ENCODE results near the gene NRAP. TPM values are rescaled to one million over a fixed set of nuclear protein-coding genes. Genes with fewer than 3 reads are reported as not detected.

Gene NRAP
- total and polyA plus RNA-seq, 2 of the 4 experiments (the other 2 are of a cell fraction), result not detected

GRCh38 chr10:113665352-113665751 lies 1.5 kb upstream of the NRAP start:
- H2AK5ac ChIP-seq (ENCODE audit: low read depth, low read length), result no peak overlapping the region
- H3K4ac ChIP-seq (ENCODE audit: low read depth, low read length), result no peak overlapping the region
- no peak overlapping the region for H3K4me2 ChIP-seq (ENCODE audit: low read depth, low read length)
- WGBS, 2 experiments (ENCODE audit: extremely low coverage in 2 of 2, insufficient read length in 1 of 2), result 80% methylated on average over 1 of the region's 4 CpGs; no CpG with 5 or more reads in 1 of the 2 experiments
- H3K79me1 ChIP-seq (ENCODE audit: low read depth in 1 of 2, low read length in 2 of 2), result no peaks in the 10 kb centered on the region
- H2BK20ac ChIP-seq (ENCODE audit: low read depth, low read length), result no peak overlapping the region
- peaks cover under 1% of the 10 kb centered on the region; the same call in 1 of the 2 replicates for H3K9me3 ChIP-seq (ENCODE audit: control insufficient read depth, insufficient read depth, low read length)
- no peak overlapping the region for H3K18ac ChIP-seq (ENCODE audit: low read depth, low read length)
- H3K14ac ChIP-seq (replicated peaks; ENCODE audit: low read depth, low read length), result no peak overlapping the region
- H2BK120ac ChIP-seq (ENCODE audit: low read depth, low read length), result no peak overlapping the region
- intact Hi-C loops (cut with micrococcal nuclease), result no loop called here
- in situ Hi-C loops (cut with MboI; ENCODE audit: low sequenced_read_pairs), result no loop called here
- H3K9ac ChIP-seq (ENCODE audit: low read depth, low read length), result no peak overlapping the region
- ChIA-PET POLR2A (ENCODE audit: unreplicated experiment) (no interaction called here), CTCF (interaction anchor here (1.4 kb wide), 1 partner anchor 14 kb away, joined by 4 read pairs; no protein-coding TSS in a partner anchor)
- H4K20me1 ChIP-seq (ENCODE audit: insufficient read depth, low read length), result no peaks in the 10 kb centered on the region
- no peak overlapping the region for H3K4me3 ChIP-seq (ENCODE audit: insufficient read depth, low read depth, low read length)
- dilution Hi-C loops (cut with HindIII; ENCODE audit: low sequenced_read_pairs, unreplicated experiment), result no loop called here
- H3K9me1 ChIP-seq (ENCODE audit: insufficient read depth, low read length), result no peaks in the 10 kb centered on the region
- peaks cover 10% of the 10 kb centered on the region for H3K4me1 ChIP-seq (ENCODE audit: control insufficient read depth, insufficient read depth, low read length)
- peaks cover 3% of the 10 kb centered on the region; the same call in 1 of the 2 replicates for H3K27me3 ChIP-seq (ENCODE audit: control insufficient read depth, insufficient read depth, low read length)
- no peak overlapping the region for H2BK15ac ChIP-seq (ENCODE audit: low read depth, low read length)
- ATAC-seq (ENCODE audit: low read depth) (no peak), DNase-seq (no peak)
- no peak overlapping the region for H2BK5ac ChIP-seq (ENCODE audit: low read depth, low read length, poor library complexity, severe bottlenecking)
- no peak overlapping the region for H3K23ac ChIP-seq (ENCODE audit: low read depth, low read length)
- no peak overlapping the region for H3K56ac ChIP-seq (ENCODE audit: extremely low read depth, insufficient read depth, low read length)
- no peak overlapping the region for H4K8ac ChIP-seq (ENCODE audit: low read depth in 2 of 2, low read length in 2 of 2)
- no peak overlapping the region for H2AFZ ChIP-seq (replicated peaks; ENCODE audit: low read length, poor library complexity)
- no peaks in the 10 kb centered on the region for H3K36me3 ChIP-seq (ENCODE audit: control insufficient read depth, insufficient read depth, low read length)
- TF ChIP-seq NFE2L2 (IDR thresholded peaks at IDR 0.05; ENCODE audit: low read depth, low read length) (no peak), CHD1 (IDR thresholded peaks at IDR 0.05; ENCODE audit: low read depth, low read length) (no peak), FOS (IDR thresholded peaks at IDR 0.05; ENCODE audit: low read depth, low read length) (no peak), MAZ (IDR thresholded peaks at IDR 0.05; ENCODE audit: borderline replicate concordance, low read depth, low read length) (no peak), SMC3 (IDR thresholded peaks at IDR 0.05; ENCODE audit: low read depth, low read length) (no peak), ELK1 (IDR thresholded peaks at IDR 0.05; ENCODE audit: borderline replicate concordance, low read depth, low read length) (no peak), BHLHE40 (IDR thresholded peaks at IDR 0.05; ENCODE audit: low read depth, low read length) (no peak), RCOR1 (IDR thresholded peaks at IDR 0.05; ENCODE audit: insufficient replicate concordance, low read length) (no peak), MXI1 (IDR thresholded peaks at IDR 0.05; ENCODE audit: borderline replicate concordance, low read depth, low read length) (no peak), CEBPB (IDR thresholded peaks at IDR 0.05; ENCODE audit: low read depth, low read length) (no peak), RAD21 (IDR thresholded peaks at IDR 0.05; ENCODE audit: low read length) (no peak), POLR2A (IDR thresholded peaks at IDR 0.05; ENCODE audit: low read depth, low read length) (no peak), CTCF (conservative IDR thresholded peaks at IDR 0.05; ENCODE audit: low read depth, low read length) (no peak), RFX5 (IDR thresholded peaks at IDR 0.05; ENCODE audit: low read depth, low read length) (no peak), MAFK (IDR thresholded peaks at IDR 0.05; ENCODE audit: low read depth, low read length) (no peak), USF2 (IDR thresholded peaks at IDR 0.05; ENCODE audit: low read depth, low read length) (no peak)
- no peak overlapping the region for H3K27ac ChIP-seq (ENCODE audit: insufficient read depth, low read length)
- no peak overlapping the region for H4K91ac ChIP-seq (ENCODE audit: insufficient read depth, low read depth, low read length)
- H2AK9ac ChIP-seq (replicated peaks; ENCODE audit: low read depth, low read length, poor library complexity), result no peak overlapping the region
- BruUV-seq (replicated peaks), result no TSS peak
- H4K5ac ChIP-seq (ENCODE audit: low read depth, low read length), result no peak overlapping the region
